IPS-11a (cell line): ENCODE results near the gene AKAP12.
"Not testable (repeated sequence)": the region's sequence is repeated elsewhere in the genome, so short reads cannot be mapped to it uniquely, and the experiment has no call there.

Experiments used
- H3K4me3 ChIP-seq: one replicate; pipeline ENCODE4 v1.5.1; 2013; ENCODE audit warnings: low read depth, low read length, control low read depth

AKAP12 gene

GRCh38 chr6:151374036-151374683 is 134.4 kb downstream of the AKAP12 start:
- H3K4me3 ChIP-seq: no peak overlapping the region

- H3K4me3 ChIP-seq: no peak overlapping the region
These were observed 136.1 kb downstream of the AKAP12 start for GRCh38 chr6:151375833-151376232.

DNA sequence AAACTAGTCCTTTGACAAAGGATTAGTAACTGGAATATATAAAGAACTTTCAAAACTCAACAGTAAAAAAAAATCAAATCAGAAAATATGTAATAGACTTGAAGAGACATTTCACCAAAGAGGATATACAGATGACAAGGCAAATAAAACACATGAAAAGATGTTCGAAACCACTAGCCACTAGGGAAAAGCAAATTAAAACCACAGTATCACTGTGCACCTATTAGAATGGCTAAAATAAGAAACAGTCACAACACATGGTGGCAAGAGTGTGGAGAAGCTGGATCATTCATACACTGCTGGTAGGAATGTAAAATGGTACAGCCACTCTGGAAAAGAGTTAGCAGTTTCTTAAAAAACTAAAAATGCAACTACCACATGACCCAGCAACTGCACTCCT is 136.7 kb downstream of the AKAP12 start:
- no peak overlapping the region for H3K4me3 ChIP-seq

- no peak overlapping the region for H3K4me3 ChIP-seq
These were observed 137.3 kb downstream of the AKAP12 start for GRCh38 chr6:151377095-151377494.

- H3K4me3 ChIP-seq: no peak overlapping the region
These were observed 140.4 kb downstream of the AKAP12 start for GRCh38 chr6:151379933-151380847.

DNA sequence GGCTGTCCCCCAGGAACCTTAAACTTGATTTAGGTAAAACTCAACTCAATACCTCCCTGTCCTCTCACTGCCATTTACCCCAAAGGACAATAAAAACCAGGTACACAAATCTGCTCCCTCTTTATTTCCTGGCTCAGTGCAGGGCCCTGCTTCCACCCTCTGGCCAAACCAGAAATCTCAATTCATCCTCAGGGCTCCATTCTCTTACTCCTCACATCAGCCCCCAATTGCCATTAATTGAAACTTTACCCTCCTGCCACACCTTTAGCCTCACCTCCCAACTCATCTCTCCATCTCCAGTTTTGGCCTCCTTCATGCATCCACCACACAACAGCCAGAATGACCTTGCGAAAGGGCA is 141.1 kb downstream of the AKAP12 start:
- H3K4me3 ChIP-seq: no peak overlapping the region

- no peak overlapping the region for H3K4me3 ChIP-seq
These were observed 142.0 kb downstream of the AKAP12 start for GRCh38 chr6:151381722-151382121.

DNA sequence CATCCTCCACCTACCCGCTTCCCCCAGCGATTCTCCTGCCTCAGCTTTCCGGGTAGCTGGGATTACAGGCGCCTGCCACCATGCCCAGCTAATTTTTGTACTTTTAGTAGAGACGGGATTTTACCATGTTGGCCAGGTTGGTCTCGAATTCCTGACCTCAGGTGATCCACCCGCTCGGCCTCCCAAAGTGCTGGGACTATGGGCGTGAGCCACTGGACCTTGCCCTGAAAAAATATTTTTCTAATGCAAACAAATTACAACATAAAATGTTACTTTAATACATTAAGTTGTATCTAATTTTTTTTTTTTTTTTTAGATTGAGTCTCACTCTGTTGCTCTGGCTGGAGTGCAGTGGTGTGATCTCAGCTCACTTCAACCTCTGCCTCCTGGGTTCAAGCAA is 142.9 kb downstream of the AKAP12 start:
- H3K4me3 ChIP-seq: not testable (repeated sequence)

DNA sequence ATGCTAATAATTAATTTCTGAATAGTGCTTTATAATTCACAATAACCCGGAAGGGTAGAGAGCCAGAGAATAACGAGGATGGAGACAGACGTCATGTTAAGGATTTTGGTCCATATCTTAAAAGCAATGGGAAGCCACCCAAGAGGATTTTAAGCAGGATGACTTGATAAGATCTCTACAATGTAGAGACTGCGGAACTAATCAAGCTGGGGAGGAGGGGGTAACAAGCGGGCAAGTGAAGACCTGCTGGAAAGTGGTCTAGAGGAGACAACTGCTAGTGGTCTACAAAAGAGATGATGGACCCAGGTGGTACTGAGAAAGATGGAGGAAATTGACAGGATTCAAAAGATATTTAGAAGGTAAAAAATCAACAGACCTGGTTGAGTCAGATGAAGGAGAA is 144.4 kb downstream of the AKAP12 start:
- no peak overlapping the region for H3K4me3 ChIP-seq

- H3K4me3 ChIP-seq: no peak overlapping the region
These were observed 145.4 kb downstream of the AKAP12 start for GRCh38 chr6:151385177-151385576.

DNA sequence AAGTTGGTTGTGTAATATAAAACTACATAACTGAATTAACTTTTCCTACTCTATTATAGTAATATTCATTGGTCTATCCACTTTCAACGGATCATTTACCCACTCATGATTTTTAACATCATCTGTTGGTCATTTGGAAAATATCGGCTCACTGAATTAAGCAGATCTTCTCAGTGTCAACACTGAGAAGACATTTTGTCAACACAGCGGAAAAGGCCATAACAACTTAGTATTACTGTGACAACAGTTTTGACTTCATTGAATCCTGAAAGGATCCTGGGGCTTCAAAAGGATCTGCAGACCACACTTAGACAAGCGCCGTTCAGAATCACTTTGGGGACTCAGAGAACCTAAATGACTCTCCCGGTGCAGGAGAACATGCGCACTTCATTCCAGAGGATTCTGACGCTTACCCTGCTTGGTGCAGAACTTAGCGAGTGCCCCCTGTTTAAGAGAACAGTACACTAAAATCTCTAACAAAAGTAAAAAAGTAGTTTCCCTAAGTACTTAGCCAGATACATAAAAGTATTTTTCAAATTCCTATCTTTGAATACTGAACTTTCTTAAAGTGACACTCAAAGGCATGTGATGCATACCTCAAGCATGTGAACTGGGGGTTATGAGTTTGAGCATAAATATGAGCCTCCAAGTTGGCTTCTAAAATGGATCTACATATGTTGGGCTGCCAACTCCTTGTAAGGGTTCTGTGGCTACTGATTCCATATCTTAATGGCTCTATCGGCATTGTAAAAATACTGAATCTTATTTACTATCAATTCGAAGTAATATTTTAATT is 147.6 kb downstream of the AKAP12 start:
- H3K4me3 ChIP-seq: no peak overlapping the region

DNA sequence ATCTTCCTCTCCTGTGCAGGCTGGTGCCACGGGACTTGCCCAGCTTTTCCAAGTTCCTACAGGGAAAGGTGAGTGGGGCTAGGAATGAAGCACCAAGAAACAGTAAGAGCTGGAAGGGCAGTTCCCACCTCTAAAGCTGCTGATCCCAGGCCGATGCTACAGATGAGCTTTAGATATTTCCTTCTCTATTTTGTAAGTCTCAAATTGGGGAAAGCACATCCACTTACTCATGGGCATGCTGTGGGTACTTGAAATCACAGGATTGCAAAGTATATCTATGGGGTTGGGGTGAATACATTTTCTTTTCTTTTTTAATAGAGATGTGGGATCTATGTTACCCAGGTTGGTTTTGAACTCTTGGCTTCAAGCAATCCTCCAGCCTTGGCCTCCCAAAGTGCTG is 148.5 kb downstream of the AKAP12 start:
- H3K4me3 ChIP-seq: no peak overlapping the region

- H3K4me3 ChIP-seq: peak overlapping the region; percentile 61
These were observed 149.3 kb downstream of the AKAP12 start for GRCh38 chr6:151388997-151389617.

DNA sequence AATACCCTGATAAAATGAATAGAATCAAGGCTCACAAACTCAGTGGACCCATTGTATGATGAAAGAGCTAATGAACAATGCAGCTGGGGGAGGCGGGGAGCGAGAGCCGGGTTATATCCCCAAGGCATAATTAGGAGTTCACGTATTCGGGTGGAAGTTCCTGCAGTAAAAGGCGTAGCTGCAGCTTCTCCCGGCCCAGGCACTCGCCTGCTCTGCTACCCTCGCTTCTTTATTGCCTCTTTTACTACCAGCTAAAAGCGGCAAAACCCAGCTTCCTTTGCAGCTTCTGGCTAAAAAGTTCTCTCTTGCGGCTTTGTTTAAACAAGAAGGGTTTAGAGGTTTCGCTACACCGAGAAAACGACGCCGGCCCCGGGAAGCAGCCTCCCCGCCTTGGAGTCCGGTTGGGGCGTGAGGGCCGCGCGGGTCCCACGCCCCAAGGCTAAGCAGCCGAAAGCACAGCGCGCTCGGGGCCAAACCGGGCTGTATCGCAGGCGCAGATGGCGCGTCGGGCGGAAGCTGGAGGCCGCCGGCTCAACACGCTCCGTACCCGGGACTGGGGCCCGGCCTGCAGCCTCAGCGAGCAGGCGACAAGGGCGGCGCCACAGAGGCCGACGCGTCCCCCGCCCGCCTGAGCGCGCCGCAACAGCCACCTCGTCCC is 150.0 kb downstream of the AKAP12 start:
- peak overlapping the region; percentile 61 for H3K4me3 ChIP-seq

- peak overlapping the region; percentile 78 for H3K4me3 ChIP-seq
These were observed 150.6 kb downstream of the AKAP12 start for GRCh38 chr6:151390276-151390850.

DNA sequence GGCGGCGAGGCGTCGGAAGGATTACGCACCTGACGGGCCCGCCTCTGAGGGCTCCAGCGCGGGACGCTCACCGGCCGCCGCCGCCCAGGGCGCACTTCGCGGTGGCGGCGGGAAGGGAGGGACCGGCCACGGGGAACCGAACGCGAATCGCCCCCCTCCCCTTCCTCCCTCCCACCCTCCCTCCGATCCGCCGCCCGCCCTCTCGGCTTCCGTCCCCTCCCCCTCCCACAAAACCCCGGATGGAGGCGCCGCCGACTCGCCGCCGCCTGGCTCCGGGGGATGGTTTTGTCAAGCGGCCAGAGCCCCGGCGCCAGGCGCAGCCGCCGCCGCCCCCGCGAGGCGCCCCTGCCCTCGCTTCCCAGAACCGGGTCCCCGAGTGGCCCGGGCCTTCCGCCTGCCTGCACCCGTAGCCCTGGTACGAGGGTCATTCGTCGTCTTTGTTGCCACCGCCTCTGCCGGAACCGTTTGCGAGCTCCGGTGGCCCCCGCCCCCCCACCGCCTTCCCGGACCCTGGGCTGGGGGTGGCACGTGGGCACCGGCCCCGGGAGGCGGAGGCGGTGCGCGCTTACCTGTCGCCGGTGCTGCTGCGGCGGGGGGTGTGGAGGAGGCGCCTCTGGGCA is 151.2 kb downstream of the AKAP12 start:
- peak overlapping the region; percentile 78 for H3K4me3 ChIP-seq

- peak within 1 kb of the TSS; percentile 78 for H3K4me3 ChIP-seq
These were observed 152.0 kb downstream of the AKAP12 start, which contains the start of gene ZBTB2 for GRCh38 chr6:151391471-151392413. Gene ZBTB2, minus strand, starts transcription at chr6:151391559. Its CDS starts 17,922 bp downstream, at chr6:151373637.

- H3K4me3 ChIP-seq: peak overlapping the region; percentile 71
These were observed 152.7 kb downstream of the AKAP12 start for GRCh38 chr6:151392427-151392826.

DNA sequence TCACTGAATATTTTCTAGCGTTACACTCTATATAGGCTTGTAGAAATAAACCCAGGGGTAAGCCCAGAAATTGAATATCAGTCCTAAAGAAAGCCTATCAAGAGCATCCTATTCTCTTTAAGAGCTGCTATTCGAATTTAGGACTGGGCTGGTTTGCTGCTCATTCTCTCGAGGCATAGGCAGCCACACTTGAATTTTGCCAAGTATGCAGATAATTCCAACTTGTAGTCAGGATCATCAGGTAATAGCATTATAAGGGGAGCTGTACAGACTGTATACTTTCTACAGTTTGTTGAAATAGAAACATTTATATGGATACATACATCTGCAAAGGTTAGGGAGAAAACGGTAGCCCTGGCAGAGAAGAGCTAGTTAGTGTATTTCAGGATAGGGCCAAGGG is 153.6 kb downstream of the AKAP12 start:
- H3K4me3 ChIP-seq: no peak overlapping the region
